K562 (cell line): ENCODE measurements around the gene FAT2. TPM values are rescaled to one million over a fixed set of nuclear protein-coding genes. Genes with fewer than 3 reads are reported as not detected.

Source experiments
- ATAC-seq: fragments of 200-7000 bp; cut with Tn5 transposase; 3 replicates; pipeline ENCODE4 v1.9.1; 2020; ENCODE audit warnings: moderate library complexity
- BruUV-seq: library from RNA; stranded (reverse); fragments of 400-500 nt; replicated peaks from 2 replicates; lab custom pipeline; 2021; lab: Mats Ljungman, UMichigan
- CTCF ChIA-PET: fragments of 300-600 bp; formaldehyde crosslinking; extraction: SDS; loops from one replicate; lab custom pipeline; 2021; ENCODE audit warnings: low intra/inter-chr PET ratio; lab: Yijun Ruan, JAX
- POLR2A ChIA-PET: fragments of 300-600, 350-650 bp; sonication (Branson Sonifier 250); formaldehyde crosslinking; extraction: SDS; loops from one replicate; lab custom pipeline; 2021; ENCODE audit warnings: antibody characterized with exemption, inconsistent platforms; lab: Yijun Ruan, JAX
- DNase-seq, 4 experiments: peaks; one replicate each; pipeline versions ENCODE4 v3.0.0 to v3.0.0-alpha.2; 2011 to 2018; ENCODE audit warnings: low spot score in 3 of 4, mixed read lengths in 3 of 4; ENCODE audit errors: extremely low read depth in 1 of 4
- FAIRE-seq: peaks from 2 replicates; lab custom pipeline; 2011; peaks lifted over from hg19 to GRCh38; lab: Jason Lieb, UNC
- H2AFZ ChIP-seq: 2 replicates; pipeline ENCODE4 v1.6.0; 2011; ENCODE audit warnings: low read depth, low read length, control low read depth, inconsistent platforms
- H3K27ac ChIP-seq: fragments of 200-600 bp; 3 replicates; pipeline ENCODE4 v1.8.0; 2011; ENCODE audit warnings: low read depth, mild to moderate bottlenecking, control low read depth, inconsistent platforms, low read length, moderate library complexity, mixed read lengths; ENCODE audit errors: extremely low read depth
- H3K27me3 ChIP-seq, 2 experiments: fragments of 300-600 bp in 1 of 2; 2 replicates in 1 of 2; 3 replicates in 1 of 2; pipeline versions ENCODE4 v1.6.0 to v1.8.0; 2011; ENCODE audit warnings: inconsistent platforms in 2 of 2, low read length in 2 of 2, mild to moderate bottlenecking in 1 of 2, mixed read lengths in 1 of 2, moderate library complexity in 1 of 2; ENCODE audit not compliant: control insufficient read depth in 2 of 2, insufficient read depth in 2 of 2
- H3K36me3 ChIP-seq: fragments of 300-600 bp; 3 replicates; pipeline ENCODE4 v1.8.0; 2011; ENCODE audit warnings: mild to moderate bottlenecking, low read length, inconsistent platforms; ENCODE audit not compliant: control insufficient read depth, insufficient read depth
- H3K4me1 ChIP-seq, 2 experiments: fragments of 200-600 bp in 1 of 2; replicated peaks in 1 of 2; 2 replicates in 1 of 2; 3 replicates in 1 of 2; pipeline versions ENCODE4 v1.5.1 to v1.8.0; 2011; ENCODE audit warnings: inconsistent platforms in 2 of 2, low read length in 2 of 2, mild to moderate bottlenecking in 1 of 2, mixed read lengths in 1 of 2, moderate library complexity in 1 of 2; ENCODE audit not compliant: control insufficient read depth in 2 of 2, insufficient read depth in 2 of 2
- H3K4me2 ChIP-seq: 2 replicates; pipeline ENCODE4 v1.6.1; 2011; ENCODE audit warnings: low read length, control low read depth, inconsistent platforms, mixed read lengths; ENCODE audit not compliant: insufficient read depth
- H3K4me3 ChIP-seq: fragments of 200-600 bp; sonication (generic), shearing (Covaris generic); 2 replicates; pipeline ENCODE4 v1.5.1; 2016; ENCODE audit warnings: control low read depth, inconsistent platforms
- H3K79me2 ChIP-seq: fragments of 200-600 bp; 3 replicates; pipeline ENCODE4 v1.8.0; 2011; ENCODE audit warnings: low read length, inconsistent platforms; ENCODE audit not compliant: control insufficient read depth, insufficient read depth
- H3K9ac ChIP-seq, 2 experiments: 2 replicates each; pipeline versions ENCODE4 v1.6.0 to v1.6.1; 2011; ENCODE audit warnings: low read depth in 2 of 2, low read length in 2 of 2, control low read depth in 1 of 2, inconsistent platforms in 1 of 2, mild to moderate bottlenecking in 1 of 2, mixed read lengths in 1 of 2; ENCODE audit not compliant: insufficient read depth in 1 of 2
- H3K9me1 ChIP-seq: one replicate; pipeline ENCODE4 v1.6.0; 2011; ENCODE audit warnings: inconsistent platforms, mild to moderate bottlenecking, low read length, moderate library complexity; ENCODE audit not compliant: control insufficient read depth, insufficient read depth
- H3K9me3 ChIP-seq: replicated peaks from 2 replicates; pipeline ENCODE4 v1.5.1; 2011; ENCODE audit warnings: low read depth, low read length, inconsistent platforms; ENCODE audit not compliant: control insufficient read depth, insufficient read depth
- H4K20me1 ChIP-seq: replicated peaks from 2 replicates; pipeline ENCODE4 v1.6.1; 2011; ENCODE audit warnings: low read length, inconsistent platforms, mixed read lengths; ENCODE audit not compliant: control insufficient read depth, insufficient read depth
- ATF7 ChIP-seq: fragments of 450-650 bp; IDR thresholded peaks from 2 replicates; pipeline ENCODE4 v1.7.1; 2014; ENCODE audit warnings: mild to moderate bottlenecking, moderate library complexity
- BCL6 ChIP-seq: fragments of 250-450 bp; sonication (Bioruptor Pico); IDR thresholded peaks from 2 replicates; pipeline ENCODE4 v1.4.0; 2020
- CEBPG ChIP-seq, 3 experiments: fragments of 200-800 bp in 1 of 3; sonication (Bioruptor generic) in 1 of 3; sonication (generic) in 1 of 3; formaldehyde crosslinking in 1 of 3; IDR thresholded peaks in 2 of 3; conservative IDR thresholded peaks in 1 of 3; 2 replicates each; pipeline versions ENCODE4 v1.6.1 to v1.8.0; 2016 to 2022; ENCODE audit warnings: missing compliant biosample characterization in 2 of 3, missing genetic modification characterization in 2 of 3, mild to moderate bottlenecking in 1 of 3, missing genetic modification reagents in 1 of 3
- CHD2 ChIP-seq: IDR thresholded peaks from 2 replicates; pipeline ENCODE4 v1.6.1; 2011; ENCODE audit warnings: low read depth, low read length
- E2F6 ChIP-seq, 2 experiments: IDR thresholded peaks; 2 replicates each; pipeline ENCODE4 v1.6.1; 2011; ENCODE audit warnings: borderline replicate concordance in 1 of 2, control low read depth in 1 of 2, low read depth in 1 of 2, low read length in 1 of 2, mild to moderate bottlenecking in 1 of 2, mixed read lengths in 1 of 2, moderate library complexity in 1 of 2; ENCODE audit not compliant: insufficient read depth in 1 of 2, insufficient read length in 1 of 2, poor library complexity in 1 of 2, severe bottlenecking in 1 of 2; ENCODE audit errors: extremely low read depth in 1 of 2
- EP300 ChIP-seq: IDR thresholded peaks from 2 replicates; pipeline ENCODE4 v1.6.1; 2012; ENCODE audit warnings: low read length, improper control_type of control experiment
- ETV5 ChIP-seq: sonication (generic); formaldehyde crosslinking; IDR thresholded peaks from 2 replicates; pipeline ENCODE4 v1.4.0; 2020; ENCODE audit warnings: low read depth, mild to moderate bottlenecking, missing genetic modification reagents
- GATAD2B ChIP-seq: fragments of 450-650 bp; IDR thresholded peaks from 2 replicates; pipeline ENCODE4 v1.6.1; 2017; ENCODE audit warnings: mild to moderate bottlenecking, borderline replicate concordance
- HDAC2 ChIP-seq: fragments of 450-650 bp; IDR thresholded peaks from 2 replicates; pipeline ENCODE4 v1.6.1; 2016; ENCODE audit warnings: mild to moderate bottlenecking
- HDAC8 ChIP-seq: fragments of 450-650 bp; IDR thresholded peaks from 2 replicates; pipeline ENCODE4 v1.6.1; 2016; ENCODE audit warnings: mild to moderate bottlenecking, missing genetic modification characterization, moderate library complexity, missing compliant biosample characterization
- HDGF ChIP-seq: fragments of 450-650 bp; IDR thresholded peaks from 2 replicates; pipeline ENCODE4 v1.6.1; 2016
- HNRNPLL ChIP-seq: fragments of 200-400 bp; formaldehyde crosslinking; IDR thresholded peaks from 2 replicates; pipeline ENCODE4 v1.6.1; 2017; ENCODE audit warnings: low read length, low read depth, mild to moderate bottlenecking; ENCODE audit not compliant: poor library complexity, severe bottlenecking
- IRF1 ChIP-seq: sonication (generic); formaldehyde crosslinking; IDR thresholded peaks from 2 replicates; pipeline ENCODE4 v1.8.0; 2022; ENCODE audit warnings: missing genetic modification reagents, mild to moderate bottlenecking, borderline replicate concordance
- MEIS2 ChIP-seq: fragments of 450-650 bp; IDR thresholded peaks from 2 replicates; pipeline ENCODE4 v1.6.1; 2014; ENCODE audit warnings: mild to moderate bottlenecking; ENCODE audit not compliant: partially characterized antibody
- TCF3 ChIP-seq: sonication (generic); formaldehyde crosslinking; IDR thresholded peaks from 2 replicates; pipeline ENCODE4 v1.4.0; 2020; ENCODE audit warnings: mild to moderate bottlenecking, missing genetic modification reagents
- U2AF1 ChIP-seq: fragments of 200-400 bp; formaldehyde crosslinking; optimal IDR thresholded peaks from 2 replicates; pipeline ENCODE3; 2017; ENCODE audit warnings: mild to moderate bottlenecking, low read depth, low read length, moderate library complexity
- ZNF12 ChIP-seq: sonication (generic); formaldehyde crosslinking; IDR thresholded peaks from 2 replicates; pipeline ENCODE4 v1.4.0; 2020; ENCODE audit warnings: mild to moderate bottlenecking, missing genetic modification reagents
- ZSCAN32 ChIP-seq: fragments of 450-650 bp; formaldehyde crosslinking; IDR thresholded peaks from 2 replicates; pipeline ENCODE4 v1.4.0; 2020; ENCODE audit warnings: mild to moderate bottlenecking, moderate library complexity
- WGBS: fragments of 100-300 bp; shearing (Covaris generic); methylation state at CpG from one replicate; pipeline ENCODE4 v1.1.6; 2016; ENCODE audit warnings: low coverage, mixed read lengths; ENCODE audit not compliant: insufficient coverage; ENCODE audit errors: missing lambda C conversion rate; 5-methylcytosine and 5-hydroxymethylcytosine counted together
- in situ Hi-C: fragments of 300-500 bp; cut with MboI; formaldehyde crosslinking; loops from 4 replicates; pipeline ENCODE4 v1.15.0; 2018; ENCODE audit warnings: inconsistent platforms, mixed read lengths
- intact Hi-C: fragments of 100-400 bp; cut with micrococcal nuclease; formaldehyde crosslinking; loops from 2 replicates; pipeline ENCODE4 v1.14.2; 2022
- polyA plus RNA-seq, 8 experiments: library from polyadenylated mRNA; depleted of rRNA in 4 of 8; stranded (reverse) in 5 of 8; unstranded in 3 of 8; fragments of >200 nt; fragmentation: Nextera tagmentation in 2 of 8; fragmentation: Illumina TruSeq in 1 of 8; extraction: Ambion mirVana in 2 of 8; extraction: Trizol in 1 of 8; gene quantifications; 2 replicates each; pipeline versions ENCODE4 v1.2.1 to v1.2.3, GENCODE V29; 2011 to 2014; ENCODE audit warnings: inconsistent platforms in 1 of 8, missing spikeins in 1 of 8
- total RNA-seq, 7 experiments: library from RNA; depleted of rRNA in 6 of 7; stranded (reverse); fragments of >200 nt in 6 of 7; fragmentation: Illumina TruSeq in 2 of 7; extraction: Trizol in 2 of 7; gene quantifications; 2 replicates each; pipeline versions ENCODE4 v1.2.1 to v1.2.3, GENCODE V29; 2011 to 2021; ENCODE audit warnings: low replicate concordance in 1 of 7

The FAT2 gene
- total and polyA plus RNA-seq, 9 of the 15 experiments (the other 6 are each of a cell fraction or from before 2014, with no cell fraction given), result not detected

GRCh38 chr5:151592855-151593408 lies 1.8 kb upstream of the FAT2 start:
- 1% methylated on average over 9 of the region's 10 CpGs for WGBS
- ATAC-seq, result no peak

GRCh38 chr5:151589878-151590570 lies 1.1 kb downstream of the FAT2 start:
- ATAC-seq (no peak), DNase-seq (no peak), FAIRE-seq (no peak)
- no TSS peak for BruUV-seq
- intact Hi-C loops (no loop called here), in situ Hi-C loops (no loop called here)
- ChIA-PET POLR2A (interaction anchor here (0.7 kb wide), 1 partner anchor 557 kb away, joined by 3 read pairs; no protein-coding TSS in a partner anchor), CTCF (no interaction called here)
- no peaks in the 10 kb centered on the region for H3K4me1 ChIP-seq
- no peaks in the 10 kb centered on the region for H4K20me1 ChIP-seq
- H3K27me3 ChIP-seq, result peaks cover 4 to 36% of the 10 kb centered on the region in 2 experiments; a peak in 4 of 5 replicates
- H3K9me1 ChIP-seq, result no peaks in the 10 kb centered on the region
- no peak overlapping the region; a peak in 1 of 4 replicates for H3K9ac ChIP-seq
- H3K9me3 ChIP-seq, result no peaks in the 10 kb centered on the region
- H2AFZ ChIP-seq, result no peak overlapping the region
- H3K27ac ChIP-seq, result no peak overlapping the region
- no peak overlapping the region for H3K4me2 ChIP-seq
- no peaks in the 10 kb centered on the region for H3K79me2 ChIP-seq
- no peaks in the 10 kb centered on the region for H3K36me3 ChIP-seq
- WGBS, result 0% methylated on average over 6 of the region's 6 CpGs
- no peak for TF ChIP-seq TCF3 (CRISPR knock-in tag)
- no peak for TF ChIP-seq HDAC2
- no peak for TF ChIP-seq E2F6 (IDR thresholded peaks at IDR 0.05; ENCODE audit: borderline replicate concordance in 1 of 2, extremely low read depth in 1 of 2, insufficient read depth in 1 of 2, insufficient read length in 1 of 2, low read depth in 1 of 2, low read length in 1 of 2, poor library complexity in 1 of 2, severe bottlenecking in 1 of 2)
- TF ChIP-seq IRF1 (CRISPR knock-in tag), result no peak
- TF ChIP-seq CHD2, result no peak
- no peak for TF ChIP-seq CEBPG (CRISPR knock-in tag; IDR thresholded peaks at IDR 0.05)
- no peak for TF ChIP-seq CEBPG (tag; conservative IDR thresholded peaks at IDR 0.05 in 1 of 2, IDR thresholded peaks at IDR 0.05 in 1 of 2)
- TF ChIP-seq HDGF, result no peak
- no peak for TF ChIP-seq U2AF1
- TF ChIP-seq MEIS2, result no peak
- H3K4me3 ChIP-seq, result no peak overlapping the region

More at GRCh38 chr5:151592855-151593408, 1.8 kb upstream of the FAT2 start:
- TF ChIP-seq BCL6 (CRISPR knock-in tag) (no peak), HNRNPLL (no peak), ETV5 (CRISPR knock-in tag) (no peak), ZNF12 (CRISPR knock-in tag) (no peak), ATF7 (no peak), EP300 (no peak), ZSCAN32 (no peak), GATAD2B (no peak), HDAC8 (tag) (no peak)
- TF ChIP-seq, all 486 proteins: peak for 0
- ChIA-PET POLR2A (interaction anchor here (0.5 kb wide), 1 partner anchor 10 kb away, joined by 3 read pairs; no protein-coding TSS in a partner anchor), CTCF (no interaction called here)
- H3K27me3 ChIP-seq, result peaks cover 5 to 52% of the 10 kb centered on the region in 2 experiments; a peak in 4 of 5 replicates
- in situ Hi-C loops (no loop called here), intact Hi-C loops (no loop called here)
- no peaks in the 10 kb centered on the region; a peak in 1 of 5 replicates for H3K4me1 ChIP-seq
- FAIRE-seq (no peak), DNase-seq (no peak)
- H3K4me2 ChIP-seq, result no peak overlapping the region
- no TSS peak for BruUV-seq
- H3K79me2 ChIP-seq, result no peaks in the 10 kb centered on the region
- no peak overlapping the region for H3K27ac ChIP-seq
- H3K4me3 ChIP-seq, result no peak overlapping the region
- H3K9ac ChIP-seq, result no peak overlapping the region
- no peaks in the 10 kb centered on the region for H3K9me1 ChIP-seq
- H3K36me3 ChIP-seq, result no peaks in the 10 kb centered on the region
- no peaks in the 10 kb centered on the region for H4K20me1 ChIP-seq
- H2AFZ ChIP-seq, result no peak overlapping the region
- H3K9me3 ChIP-seq, result no peaks in the 10 kb centered on the region
